Measurements from ENCODE around the gene EFHD1. TPM values are rescaled to one million over a fixed set of nuclear protein-coding genes. Genes with fewer than 3 reads are reported as not detected.

EFHD1 gene
- total and polyA plus RNA-seq, 2 of the 13 experiments (the other 11 are each of a cell fraction or from before 2014, with no cell fraction given), result 0.09 TPM; not detected in 1

- TF ChIP-seq ZNF746 (CRISPR knock-in tag; IDR thresholded peaks at IDR 0.05), result no peak
- no peak for TF ChIP-seq FOXP4 (CRISPR knock-in tag; IDR thresholded peaks at IDR 0.05)
- TF ChIP-seq CHD2 (IDR thresholded peaks at IDR 0.05; ENCODE audit: low read depth, low read length), result 0 out of 2 replicates have a peak, but pooled peaks have one; percentile 4
- TF ChIP-seq EP300 (IDR thresholded peaks at IDR 0.05; ENCODE audit: low read depth in 2 of 2, low read length in 2 of 2), result no peak
- no peak for TF ChIP-seq EP300 (CRISPR knock-in tag; IDR thresholded peaks at IDR 0.05; ENCODE audit: borderline replicate concordance)
- TF ChIP-seq AHR (CRISPR knock-in tag; IDR thresholded peaks at IDR 0.05), result no peak
- no peak for TF ChIP-seq NCOA1 (CRISPR knock-in tag; IDR thresholded peaks at IDR 0.05)
- no peak for TF ChIP-seq HHEX (CRISPR knock-in tag; IDR thresholded peaks at IDR 0.05)
- no peak for TF ChIP-seq ZSCAN5A (CRISPR knock-in tag; IDR thresholded peaks at IDR 0.05; ENCODE audit: borderline replicate concordance)
- TF ChIP-seq IKZF5 (CRISPR knock-in tag; IDR thresholded peaks at IDR 0.05), result 0 out of 2 replicates have a peak, but pooled peaks have one; percentile 11
- TF ChIP-seq GATA4 (IDR thresholded peaks at IDR 0.05; ENCODE audit: borderline replicate concordance, low read depth), result no peak
- no peak for TF ChIP-seq BCLAF1 (IDR thresholded peaks at IDR 0.05)
- no peak for TF ChIP-seq KLF11 (CRISPR knock-in tag; IDR thresholded peaks at IDR 0.05)
- TF ChIP-seq ZNF329 (CRISPR knock-in tag; IDR thresholded peaks at IDR 0.05; ENCODE audit: low read depth), result no peak
- TF ChIP-seq BRD4 (CRISPR knock-in tag; IDR thresholded peaks at IDR 0.05), result no peak
- no peak for TF ChIP-seq ZNF646 (CRISPR knock-in tag; IDR thresholded peaks at IDR 0.05)
- no peak for TF ChIP-seq ZSCAN30 (CRISPR knock-in tag; IDR thresholded peaks at IDR 0.05)
- no peak for TF ChIP-seq SPEN (CRISPR knock-in tag; IDR thresholded peaks at IDR 0.05; ENCODE audit: low read depth)
Observed at GRCh38 chr2:232697807-232698110, 64.4 kb downstream of the EFHD1 start (continued).

All from HepG2 (cell line).